Activated T-cell treated with anti-CD3 and anti-CD28 coated beads for 24 hours (primary cell): ENCODE measurements around the gene RNF32.

Experiments
- DNase-seq: peaks from one replicate; pipeline ENCODE4 v3.0.0-alpha.2; 2020; ENCODE audit warnings: low read depth

The RNF32 gene

DNA sequence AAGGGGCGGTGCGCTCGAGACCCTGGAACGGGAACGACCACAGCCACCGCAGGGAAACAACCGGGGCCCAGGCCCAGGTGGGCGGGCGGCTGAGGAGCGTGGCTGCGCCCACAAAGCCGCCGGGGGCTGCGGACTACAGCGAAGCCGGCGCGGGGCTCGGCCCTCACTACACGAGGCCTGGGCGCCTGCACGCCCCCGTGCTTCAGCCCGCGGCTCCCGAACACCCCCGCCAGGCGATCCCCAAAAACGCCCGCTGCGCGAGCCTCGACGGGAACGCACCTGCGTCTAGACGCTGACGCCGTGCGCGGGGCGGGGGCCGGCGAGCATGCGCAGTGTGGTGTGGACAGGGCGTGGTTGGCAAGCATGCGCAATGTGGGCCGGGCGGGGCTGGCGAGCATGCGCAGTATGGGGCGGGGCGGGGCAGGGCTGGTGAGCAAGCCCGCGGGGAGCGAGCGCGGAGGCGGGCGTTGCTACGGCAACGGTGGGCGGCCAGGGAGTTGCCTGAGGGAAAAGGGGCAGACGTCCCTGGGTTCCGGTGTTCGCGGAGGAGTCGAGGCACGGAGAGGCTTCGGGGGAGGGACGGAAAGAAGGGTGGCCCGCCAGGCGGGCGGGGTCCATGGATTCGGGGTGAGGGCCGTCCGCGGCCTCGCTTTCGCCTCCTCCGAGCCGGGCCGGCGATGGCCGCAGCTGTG lies at the start of gene RNF32:
TSS of gene RNF32 (plus strand) at position 518 of the 692 bp plus-strand sequence. CDS start 3,104 bp downstream, outside the sequence.
- peak; percentile 98 for DNase-seq

DNA sequence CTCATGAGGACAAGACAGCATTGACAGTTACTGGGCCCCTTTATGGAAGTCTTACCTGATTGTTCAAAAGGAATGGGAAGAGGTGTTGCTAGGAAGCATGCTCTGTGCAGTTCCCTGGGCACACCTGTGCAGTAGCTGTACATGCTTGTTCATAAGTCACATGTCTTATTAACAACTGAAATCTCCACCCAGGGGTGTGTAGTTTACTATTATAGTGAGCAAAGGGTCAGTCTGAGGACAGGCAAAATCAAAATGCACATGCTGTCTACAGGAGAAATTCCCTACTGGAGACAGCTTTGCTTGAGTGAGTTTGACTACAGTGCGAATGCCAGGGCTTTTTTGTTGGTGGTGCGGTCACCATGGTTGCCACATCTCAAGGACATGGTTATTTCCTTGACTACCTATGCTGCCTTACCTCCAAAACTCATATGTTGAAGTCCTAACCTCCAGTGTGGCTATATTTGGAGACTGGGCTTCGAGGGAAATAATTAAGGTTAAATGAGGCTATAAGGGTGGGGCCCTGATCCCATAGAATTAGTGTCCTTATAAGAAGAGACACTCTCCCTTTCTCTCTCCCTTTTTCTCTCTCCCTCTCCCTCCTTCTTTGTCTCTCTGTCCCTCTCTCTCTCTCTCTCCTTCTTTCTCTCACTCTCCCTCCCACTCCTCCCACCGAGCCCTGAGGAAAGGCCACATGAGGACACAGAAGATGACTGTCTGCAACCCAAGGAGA lies 48.3 kb upstream of the RNF32 start:
- DNase-seq, result no peak

DNA sequence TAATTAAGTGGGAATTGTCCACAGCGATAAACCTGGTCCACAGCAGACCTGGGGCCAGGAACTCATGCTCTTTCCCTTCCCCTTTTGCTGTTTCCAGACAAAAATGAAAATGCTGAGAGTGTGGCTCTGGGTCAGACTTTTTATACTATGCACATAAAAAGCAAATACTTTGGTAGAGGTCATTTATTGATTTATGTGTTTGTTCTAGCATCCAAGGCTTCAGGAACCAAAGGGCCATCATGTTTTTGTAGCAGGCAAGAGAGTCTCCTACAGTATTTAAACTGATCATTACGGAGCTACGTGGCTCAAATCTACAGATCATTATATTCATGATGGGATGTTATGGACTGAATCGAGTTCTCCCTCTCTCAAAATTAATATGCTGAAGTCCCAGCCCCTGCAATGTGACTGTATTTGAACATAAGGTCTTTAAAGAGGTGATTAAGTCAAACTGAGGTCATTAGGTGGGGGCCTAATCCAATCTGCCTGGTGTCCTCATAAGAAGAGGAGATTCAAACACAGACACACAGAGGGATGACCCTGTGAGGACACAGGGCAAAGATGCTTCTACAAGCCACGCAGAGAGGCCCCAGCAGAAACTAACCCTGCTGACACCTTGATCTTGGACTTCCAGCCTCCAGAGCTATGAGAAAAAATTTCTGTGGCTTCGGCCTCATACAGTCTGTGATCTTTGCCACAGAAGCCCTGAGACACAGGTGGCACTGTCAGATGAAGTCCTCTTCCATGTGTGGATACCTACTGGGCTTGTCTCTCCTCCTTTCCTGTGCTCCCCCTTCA lies 46.1 kb upstream of the RNF32 start:
- DNase-seq, result no peak

DNA sequence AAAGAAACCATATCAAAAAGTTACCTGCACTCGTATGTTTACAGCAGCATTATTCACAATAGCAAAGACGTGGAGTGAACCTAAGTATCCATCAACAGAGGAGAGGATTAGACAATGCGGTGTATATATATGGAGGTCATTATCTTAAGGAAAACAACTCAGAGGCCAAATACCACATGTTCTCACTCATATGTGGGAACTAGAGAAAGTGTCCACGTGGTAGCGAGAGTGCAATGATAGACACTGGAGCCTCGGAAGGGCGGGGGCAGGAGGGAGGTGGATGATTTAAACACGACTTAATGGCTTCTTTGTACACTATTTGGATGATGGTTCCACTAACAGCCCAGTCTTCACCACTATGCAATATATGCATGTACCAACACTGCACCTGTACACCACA lies 40.1 kb upstream of the RNF32 start:
- DNase-seq, result no peak

DNA sequence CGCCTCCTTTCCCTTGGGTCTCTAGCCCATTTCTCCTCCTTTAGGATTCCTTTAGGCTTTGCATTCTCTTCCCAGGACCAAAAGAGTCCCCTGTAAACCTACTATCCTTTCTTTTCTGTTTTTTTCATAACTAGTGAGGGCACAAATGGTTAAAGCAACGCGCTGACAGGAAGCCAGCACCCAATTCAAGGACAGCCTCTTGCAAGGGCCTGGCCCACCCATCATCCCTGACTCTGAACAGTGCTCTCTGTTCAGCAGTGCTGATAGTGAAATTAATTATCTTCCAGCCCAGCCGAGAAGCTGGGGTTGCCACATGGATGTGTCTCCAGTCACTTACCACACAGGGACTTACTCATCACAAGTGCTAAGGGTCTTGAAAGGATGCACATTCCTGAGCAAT lies 38.3 kb upstream of the RNF32 start:
- DNase-seq, result no peak

DNA sequence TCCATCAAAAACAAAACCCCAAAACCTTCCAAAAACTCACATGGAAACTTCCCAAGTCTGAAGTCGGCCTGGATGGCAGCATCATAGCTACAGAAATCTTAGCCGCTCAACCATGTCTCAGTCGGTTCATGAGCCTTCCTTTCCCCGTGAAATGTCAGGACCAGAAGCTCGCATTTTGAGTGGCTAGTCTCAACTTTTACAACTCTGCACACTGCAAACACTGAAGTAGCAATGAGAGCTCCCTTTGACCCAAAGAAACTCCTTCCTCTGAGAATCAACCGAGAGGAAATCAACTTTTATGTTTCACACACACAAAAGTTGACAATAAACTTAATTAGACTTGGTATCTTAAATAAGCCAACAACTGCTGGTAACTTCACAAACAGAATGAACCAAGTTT lies 37.6 kb upstream of the RNF32 start:
- DNase-seq, result no peak

DNA sequence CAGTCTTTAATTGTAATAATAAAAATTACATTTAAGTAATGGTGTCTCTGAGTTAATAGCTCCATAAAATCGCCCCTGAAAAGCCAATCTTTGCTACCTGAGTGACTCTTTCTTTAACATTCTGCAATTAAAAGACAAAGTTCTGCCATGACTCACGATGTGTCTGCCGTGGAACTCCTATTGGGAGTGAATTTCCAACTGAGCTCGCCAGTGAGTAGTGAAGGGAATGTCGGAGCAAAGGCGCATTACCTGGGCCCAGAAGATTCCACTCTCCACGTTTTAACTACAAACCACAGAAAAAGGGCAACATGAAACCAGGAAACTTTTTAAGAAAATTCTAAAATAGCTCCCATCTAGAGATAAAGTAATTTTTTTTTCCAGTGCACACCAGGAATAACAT lies 36.9 kb upstream of the RNF32 start:
- no peak for DNase-seq

DNA sequence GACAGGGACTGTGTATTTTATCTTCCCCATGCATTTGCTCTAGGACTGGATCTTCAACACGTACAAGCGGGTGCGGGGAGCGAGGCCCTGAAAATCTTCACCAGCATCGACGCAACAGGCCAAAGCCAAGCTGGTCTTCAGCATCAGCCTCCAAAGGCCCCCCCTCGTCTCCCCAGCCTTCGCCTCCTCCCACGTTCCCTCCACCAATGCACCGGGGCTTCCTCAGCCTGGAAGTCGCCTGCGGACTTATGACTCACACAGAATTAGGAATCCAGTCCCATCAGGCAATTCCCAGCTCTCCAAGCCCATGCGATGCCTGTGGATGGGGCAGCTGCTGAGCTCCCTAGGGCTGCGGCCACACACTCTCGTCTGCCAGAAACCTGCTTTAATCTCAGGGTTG lies 36.3 kb upstream of the RNF32 start:
- no peak for DNase-seq

DNA sequence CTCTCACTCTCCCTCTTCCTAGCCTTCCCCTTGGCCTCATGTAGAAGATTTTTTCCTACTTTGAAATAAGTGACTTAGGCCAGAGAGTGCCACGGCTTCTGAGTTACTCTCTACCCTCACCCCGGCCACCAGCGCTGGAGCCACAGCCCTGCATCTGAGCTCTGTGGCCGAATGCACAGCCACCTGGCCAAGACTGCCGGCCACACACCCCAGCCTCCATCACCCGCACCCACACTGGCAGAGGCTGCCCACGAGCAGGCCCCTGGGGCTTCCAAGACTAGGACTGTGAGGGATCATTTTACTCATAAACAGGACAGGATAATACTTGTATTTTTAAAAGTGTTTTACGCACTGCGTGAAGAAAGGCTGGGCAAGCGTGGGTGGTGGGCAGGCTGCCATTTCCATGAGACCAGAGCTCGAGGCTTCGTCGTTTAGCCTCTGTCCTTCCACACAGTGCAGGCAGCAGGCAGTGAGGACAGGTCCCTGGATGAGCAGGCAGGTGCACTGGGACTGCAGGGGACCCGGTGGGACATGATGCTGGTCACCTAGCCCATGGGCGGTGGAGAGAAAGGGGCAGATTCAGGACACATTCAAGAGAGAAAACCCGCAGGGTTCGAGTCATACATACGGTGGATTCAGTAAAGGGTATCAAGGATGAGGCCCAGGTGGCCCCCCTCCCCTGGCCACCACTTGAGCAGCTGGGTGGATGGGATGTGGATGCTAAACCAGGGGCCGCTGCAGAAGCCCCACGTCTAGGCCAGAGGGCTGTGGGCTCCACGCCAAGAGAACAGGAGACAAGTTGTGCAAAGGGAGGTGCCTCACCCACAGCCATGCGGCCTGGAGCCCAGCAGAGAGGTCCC lies 35.5 kb upstream of the RNF32 start:
- no peak for DNase-seq

DNA sequence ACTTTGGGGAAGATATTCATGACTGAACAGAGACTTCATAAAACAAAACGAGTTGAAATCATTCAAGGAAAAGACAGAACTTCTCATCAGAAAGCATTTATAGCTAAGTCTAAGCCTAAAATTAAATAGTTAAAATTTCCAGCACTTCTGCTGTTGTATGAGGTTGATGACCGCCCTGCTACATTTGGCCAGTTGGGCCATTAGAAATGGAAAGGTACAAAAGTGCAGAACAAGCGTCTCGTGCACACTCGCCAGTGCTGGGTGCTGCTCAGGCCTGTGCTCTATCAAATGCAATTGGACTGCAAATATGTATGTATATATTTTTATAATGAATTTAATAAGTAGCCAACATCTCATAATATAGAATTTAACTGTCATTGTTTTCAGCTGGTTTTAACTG lies 34.4 kb upstream of the RNF32 start:
- no peak for DNase-seq

DNA sequence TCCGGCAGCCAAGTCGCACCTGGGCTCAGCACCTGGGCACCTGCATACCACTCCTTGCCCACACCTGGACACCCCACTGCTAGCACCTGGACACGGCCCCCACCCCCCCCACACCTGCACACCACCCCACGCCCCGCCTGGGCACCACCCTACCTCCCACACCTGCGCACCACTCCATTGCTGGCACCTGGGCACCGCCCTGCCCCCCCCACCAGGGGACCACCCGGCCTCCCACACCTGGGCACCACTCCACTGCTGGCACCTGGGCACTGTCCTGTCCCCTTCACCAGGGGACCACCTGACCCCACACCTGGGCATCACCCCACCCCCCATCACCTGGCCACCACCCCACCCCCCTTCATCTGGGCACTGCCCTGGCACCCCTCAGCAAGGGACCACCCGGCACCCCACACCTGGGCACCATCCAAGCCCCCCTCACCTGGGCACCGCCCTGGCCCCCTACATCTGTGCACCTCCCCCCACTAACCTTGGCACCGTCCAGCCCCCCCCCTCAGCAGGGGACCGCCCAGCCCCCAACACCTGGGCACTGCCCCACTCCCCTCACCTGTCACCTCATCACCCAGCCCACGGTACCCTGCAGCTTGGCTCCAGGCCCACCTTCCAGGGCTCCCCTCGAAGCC lies 33.8 kb upstream of the RNF32 start:
- no peak for DNase-seq

DNA sequence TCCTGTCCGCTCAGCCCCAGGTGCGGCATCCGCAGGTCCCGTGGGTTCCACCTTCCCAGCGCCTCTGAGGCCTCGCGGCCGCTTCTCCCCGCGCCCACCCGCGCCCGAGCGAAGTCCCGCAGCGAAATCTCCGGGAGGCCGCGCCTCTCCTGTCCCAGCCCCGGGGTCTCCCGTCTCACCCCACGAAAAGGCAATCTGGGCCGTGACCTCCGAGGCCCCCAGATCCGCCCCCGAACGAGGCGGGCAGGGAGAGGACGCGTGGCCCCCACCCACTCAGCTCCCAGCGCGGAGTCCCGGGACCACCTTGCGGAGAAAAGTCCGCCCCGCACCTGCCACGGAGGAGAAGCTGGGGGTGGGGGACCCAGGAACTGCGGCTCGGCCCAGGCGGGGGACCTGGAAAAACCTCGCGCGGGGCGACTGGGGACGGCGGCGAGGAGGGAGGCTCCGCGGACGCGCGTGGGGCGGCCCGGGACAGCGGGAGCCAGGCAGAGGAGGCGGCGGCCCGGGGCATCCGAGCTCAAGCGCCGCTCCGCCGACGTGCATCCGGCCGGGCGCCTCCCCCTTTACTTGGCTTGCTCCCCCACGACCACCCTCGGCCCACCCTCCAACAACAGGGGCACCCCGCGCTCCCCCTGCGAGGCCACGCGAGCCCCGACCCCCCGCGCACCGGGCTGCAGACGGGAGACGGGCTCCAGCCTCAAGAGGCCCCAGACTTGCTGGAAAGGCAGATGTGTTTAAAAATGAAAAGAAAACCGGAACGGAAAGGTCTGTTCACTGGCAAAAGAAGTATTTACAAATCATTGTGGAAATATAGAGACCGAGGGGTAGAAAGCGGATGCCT lies 33.0 kb upstream of the RNF32 start:
- DNase-seq, result no peak

DNA sequence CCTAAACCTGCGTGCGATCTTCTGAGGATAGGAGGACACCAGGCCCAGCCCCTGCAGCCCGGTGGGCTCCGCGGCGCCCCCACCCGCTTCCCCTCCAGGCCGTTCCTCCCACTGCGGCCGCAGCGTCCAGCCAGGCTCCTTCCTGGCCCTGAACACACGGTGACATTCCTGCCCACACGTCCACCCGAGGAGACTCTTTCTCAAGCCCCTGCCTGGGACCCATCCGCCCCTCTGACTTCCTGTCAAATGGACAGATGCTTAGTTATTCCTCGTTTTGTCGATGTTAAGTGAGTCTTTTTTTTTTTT lies 32.4 kb upstream of the RNF32 start:
- no peak for DNase-seq

DNA sequence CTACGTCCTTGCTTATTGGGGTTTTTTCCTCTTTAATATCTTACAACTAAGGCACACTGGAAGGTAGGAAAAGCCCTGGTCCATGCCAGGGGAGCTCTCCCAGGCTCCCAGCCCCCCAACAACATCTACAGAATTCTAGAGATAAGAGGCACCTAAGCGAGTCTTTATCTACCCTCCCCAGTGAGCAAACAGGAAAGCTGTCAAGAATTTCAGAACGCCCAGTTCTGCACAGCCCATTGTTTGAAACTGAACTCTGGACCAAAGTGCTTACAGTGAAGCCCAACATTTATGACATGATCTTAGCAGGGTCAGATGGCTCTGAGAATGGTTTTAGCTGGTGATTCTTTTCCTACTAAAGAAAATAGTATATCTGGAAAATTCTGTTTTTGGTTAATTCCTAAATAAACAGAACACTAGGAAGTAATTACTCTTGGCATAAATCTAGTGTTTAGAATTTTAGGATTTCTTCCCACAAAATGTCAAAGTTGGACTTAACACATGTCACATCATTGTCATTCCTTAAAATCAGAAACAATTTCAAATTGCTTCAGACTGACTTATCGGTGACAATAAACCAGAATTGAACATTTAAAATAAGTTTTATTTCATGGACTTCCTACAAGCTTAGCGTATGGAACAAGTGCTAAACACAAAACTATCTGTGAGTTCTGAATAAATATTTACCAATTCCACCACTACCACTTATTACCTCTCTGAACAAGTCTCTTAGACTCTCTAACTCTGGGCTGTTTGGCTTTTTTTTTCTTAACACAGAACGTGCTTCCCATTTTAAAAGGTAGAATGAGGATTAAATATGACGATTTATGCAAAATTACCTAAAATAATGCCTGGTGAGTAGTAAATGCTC lies 31.3 kb upstream of the RNF32 start:
- no peak for DNase-seq

DNA sequence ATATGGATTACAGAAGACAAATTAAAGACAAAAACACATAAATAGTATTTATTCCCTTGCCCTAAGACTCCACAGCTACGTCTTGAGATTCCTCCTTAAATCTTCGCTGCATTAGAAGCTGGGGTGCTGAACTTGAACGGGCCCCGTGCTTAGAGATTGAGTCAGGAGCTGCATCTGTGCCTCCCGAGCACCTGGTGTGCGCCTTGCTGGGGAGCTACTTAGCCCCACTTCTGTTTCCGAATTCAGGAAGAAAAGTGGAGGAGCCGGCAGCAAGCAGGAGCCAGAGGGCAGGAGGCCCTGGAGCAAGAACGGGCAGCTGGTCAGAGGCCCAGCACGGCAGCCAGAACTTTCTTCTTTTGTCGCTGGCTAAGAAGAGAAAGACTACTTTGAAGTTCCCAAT lies 30.4 kb upstream of the RNF32 start:
- no peak for DNase-seq

DNA sequence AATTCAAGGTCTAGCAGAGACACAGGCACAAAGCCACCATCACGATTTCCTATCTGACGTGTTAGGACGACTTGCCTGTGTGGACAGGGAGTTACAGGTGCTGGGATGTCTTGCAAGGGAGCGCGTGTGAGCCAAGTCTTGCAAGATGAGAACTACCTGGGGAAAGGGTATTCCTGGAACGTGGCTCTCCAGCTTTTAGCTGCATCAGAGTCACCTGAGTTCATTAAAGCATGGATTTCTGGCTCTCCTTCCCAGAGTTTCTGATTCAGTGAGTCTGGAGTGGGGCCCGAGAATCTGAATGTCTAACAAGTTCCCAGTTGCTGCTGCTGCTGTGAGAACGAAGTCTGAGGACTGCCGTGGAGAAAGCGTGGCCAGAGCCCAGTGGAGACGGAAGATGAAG lies 30.0 kb upstream of the RNF32 start:
- no peak for DNase-seq

DNA sequence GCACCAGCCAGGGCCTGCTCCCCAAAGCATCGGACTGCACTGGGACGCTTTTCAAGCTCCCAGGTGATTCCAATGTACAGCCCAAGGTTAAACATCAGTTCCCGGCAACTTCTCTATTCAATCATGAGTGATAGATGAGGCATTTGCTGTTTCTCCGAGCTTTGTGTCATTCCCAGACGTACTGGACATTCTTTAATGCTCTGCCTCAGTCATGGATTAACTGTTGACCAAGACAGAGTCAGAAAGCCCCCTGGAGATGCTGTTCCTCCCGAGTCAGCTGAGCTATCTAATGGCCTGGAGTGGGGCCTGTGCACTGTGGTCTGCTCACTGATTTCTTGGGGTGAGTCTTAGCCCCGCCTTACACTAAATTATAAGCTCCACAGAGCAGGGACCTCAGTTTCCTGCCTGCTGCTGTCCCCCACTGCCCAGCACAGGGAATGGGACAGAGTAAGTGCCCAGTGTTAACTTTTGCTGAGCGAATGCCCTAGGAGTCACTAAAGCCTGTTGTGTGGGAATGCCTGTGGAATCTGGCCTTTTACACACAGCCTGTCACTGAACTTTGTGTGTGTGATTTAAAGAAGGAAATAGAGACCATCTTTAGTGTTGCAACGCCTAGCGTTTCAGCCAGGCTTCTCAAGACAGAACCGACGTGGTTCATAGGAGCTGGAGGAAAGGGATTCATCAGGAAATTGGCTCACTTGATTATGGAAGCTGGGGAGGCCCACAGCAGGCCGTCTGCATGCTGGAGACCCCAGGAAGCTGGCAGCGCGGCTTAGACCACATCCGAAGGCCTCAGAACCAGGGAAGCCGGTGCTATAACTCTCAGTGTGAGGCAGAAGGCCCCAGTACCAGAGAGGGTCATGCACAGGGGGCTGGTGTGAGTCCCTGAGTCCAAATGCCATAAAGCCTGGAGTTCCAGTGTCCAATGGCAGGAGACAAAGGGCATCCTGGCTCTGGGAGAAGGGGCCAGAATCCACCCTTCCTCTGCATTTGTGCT lies 29.3 kb upstream of the RNF32 start:
- no peak for DNase-seq

DNA sequence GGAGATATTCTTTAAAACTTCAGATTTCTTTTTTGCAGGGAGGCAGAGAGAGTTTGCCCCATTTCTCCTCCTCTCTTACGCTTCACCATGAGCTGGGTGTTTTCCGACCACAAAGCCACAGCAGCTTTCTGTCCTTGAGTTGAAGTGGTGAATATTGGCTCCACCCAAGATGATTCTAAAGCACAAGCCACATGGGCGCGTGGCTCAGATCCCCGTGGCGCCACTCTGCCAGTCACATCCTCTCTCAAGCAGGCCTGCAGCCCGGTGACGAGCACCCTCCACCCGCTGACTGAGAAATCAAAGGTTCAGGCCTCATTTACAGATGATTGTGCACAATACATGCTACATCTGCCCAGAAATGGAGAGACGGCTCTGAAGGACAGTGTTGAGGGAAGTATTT lies 27.6 kb upstream of the RNF32 start:
- peak; percentile 72 for DNase-seq
